Measurements from ENCODE around the gene AP1S3.

- TF ChIP-seq CTCF (conservative IDR thresholded peaks at IDR 0.05; ENCODE audit: low read depth, low read length): no peak
- TF ChIP-seq NFE2L2 (IDR thresholded peaks at IDR 0.05; ENCODE audit: low read depth, low read length): no peak
- TF ChIP-seq CEBPB (IDR thresholded peaks at IDR 0.05; ENCODE audit: low read depth, low read length): no peak
- TF ChIP-seq RFX5 (IDR thresholded peaks at IDR 0.05; ENCODE audit: low read depth, low read length): no peak
- TF ChIP-seq RAD21 (IDR thresholded peaks at IDR 0.05; ENCODE audit: low read length): no peak
- no peak for TF ChIP-seq MXI1 (IDR thresholded peaks at IDR 0.05; ENCODE audit: borderline replicate concordance, low read depth, low read length)
- TF ChIP-seq SMC3 (IDR thresholded peaks at IDR 0.05; ENCODE audit: low read depth, low read length): no peak
- TF ChIP-seq BHLHE40 (IDR thresholded peaks at IDR 0.05; ENCODE audit: low read depth, low read length): no peak
These were observed 33.6 kb upstream of the AP1S3 start for GRCh38 chr2:223870840-223871611.

All from IMR-90 (cell line).